HS-27A (cell line): ENCODE measurements around the gene MEOX1.

Source experiments
- DNase-seq: peaks from one replicate; pipeline ENCODE4 v3.0.0-alpha.2; 2012; ENCODE audit warnings: low read depth, missing footprints

The MEOX1 gene

DNA sequence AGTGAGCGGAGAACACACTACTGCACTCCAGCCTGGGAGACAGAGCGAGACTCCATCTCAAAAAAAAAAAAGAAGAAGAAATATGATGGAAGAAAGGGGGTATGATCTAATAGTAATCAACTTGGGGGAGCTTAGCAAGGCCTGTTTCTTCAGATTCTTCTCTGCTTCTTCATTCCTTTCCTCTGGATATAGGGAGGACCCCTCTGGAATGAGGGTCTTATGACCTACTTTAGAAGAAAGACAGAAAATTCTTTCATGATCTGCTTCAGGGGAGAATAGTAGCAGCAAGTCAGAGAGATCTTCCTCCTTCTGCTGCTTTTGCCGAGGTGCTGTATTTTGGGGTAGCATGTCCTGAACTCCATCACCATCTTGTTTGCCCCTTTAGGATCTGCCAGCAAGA, 70.7 kb downstream of the MEOX1 start:
- DNase-seq, result no peak
